HepG2 (cell line): ENCODE results near the gene ARHGAP33. TPM values are rescaled to one million over a fixed set of nuclear protein-coding genes. Genes with fewer than 3 reads are reported as not detected.

Source experiments
- AFF4 ChIP-seq: sonication (generic); formaldehyde crosslinking; IDR thresholded peaks from 2 replicates; pipeline ENCODE4 v1.4.0; 2020; ENCODE audit warnings: missing genetic modification reagents
- ESRRA ChIP-seq: sonication (generic); formaldehyde crosslinking; IDR thresholded peaks from 2 replicates; pipeline ENCODE4 v1.5.1; 2020; ENCODE audit warnings: mild to moderate bottlenecking, low read depth, missing genetic modification reagents
- GFI1 ChIP-seq: sonication (generic); formaldehyde crosslinking; IDR thresholded peaks from 2 replicates; pipeline ENCODE4 v1.5.0; 2020; ENCODE audit warnings: missing genetic modification reagents, mild to moderate bottlenecking, borderline replicate concordance
- GLMP ChIP-seq: sonication (generic); formaldehyde crosslinking; IDR thresholded peaks from 2 replicates; pipeline ENCODE4 v1.9.0; 2021; ENCODE audit warnings: missing genetic modification reagents, mild to moderate bottlenecking, borderline replicate concordance
- GMEB1 ChIP-seq: sonication (generic); formaldehyde crosslinking; IDR thresholded peaks from 2 replicates; pipeline ENCODE4 v1.5.1; 2020; ENCODE audit warnings: missing genetic modification reagents, mild to moderate bottlenecking, borderline replicate concordance
- HNF1B ChIP-seq: sonication (generic); formaldehyde crosslinking; IDR thresholded peaks from 2 replicates; pipeline ENCODE4 v1.5.1; 2020; ENCODE audit warnings: mild to moderate bottlenecking, moderate library complexity, missing genetic modification reagents
- HOXA3 ChIP-seq: sonication (generic); formaldehyde crosslinking; IDR thresholded peaks from 2 replicates; pipeline ENCODE4 v1.5.0; 2020; ENCODE audit warnings: missing genetic modification reagents
- KDM4B ChIP-seq: sonication (generic); formaldehyde crosslinking; IDR thresholded peaks from 2 replicates; pipeline ENCODE4 v1.4.0; 2020; ENCODE audit warnings: missing genetic modification reagents
- RARA ChIP-seq: IDR thresholded peaks from 2 replicates; pipeline ENCODE4 v1.6.1; 2016; ENCODE audit warnings: missing genetic modification reagents, missing compliant biosample characterization
- RXRB ChIP-seq: IDR thresholded peaks from 2 replicates; pipeline ENCODE4 v1.6.1; 2016; ENCODE audit warnings: borderline replicate concordance, missing genetic modification reagents, missing compliant biosample characterization
- SKI ChIP-seq: fragments of 450-650 bp; IDR thresholded peaks from one replicate; pipeline ENCODE4 v1.6.1; 2018; ENCODE audit warnings: mild to moderate bottlenecking; ENCODE audit not compliant: partially characterized antibody
- SOX6 ChIP-seq, 2 experiments: fragments of 450-650 bp in 1 of 2; sonication (generic) in 1 of 2; formaldehyde crosslinking in 1 of 2; IDR thresholded peaks; 2 replicates each; pipeline versions ENCODE4 v1.4.0 to v1.6.1; 2017 to 2020; ENCODE audit warnings: antibody characterized with exemption in 1 of 2, mild to moderate bottlenecking in 1 of 2, missing genetic modification reagents in 1 of 2
- TFE3 ChIP-seq: IDR thresholded peaks from 2 replicates; pipeline ENCODE4 v1.6.1; 2016
- UBTF ChIP-seq: sonication (generic); formaldehyde crosslinking; IDR thresholded peaks from 2 replicates; pipeline ENCODE4 v1.4.0; 2020; ENCODE audit warnings: mild to moderate bottlenecking, missing genetic modification reagents
- ZNF234 ChIP-seq: sonication (generic); formaldehyde crosslinking; conservative IDR thresholded peaks from 2 replicates; pipeline ENCODE4 v1.5.1; 2020; ENCODE audit warnings: mild to moderate bottlenecking, missing genetic modification reagents
- polyA plus RNA-seq, 8 experiments: library from polyadenylated mRNA; depleted of rRNA in 3 of 8; stranded (reverse) in 7 of 8; unstranded in 1 of 8; fragments of >200 nt; fragmentation: Illumina TruSeq in 4 of 8; extraction: Trizol in 4 of 8; gene quantifications; 2 replicates each; pipeline versions ENCODE4 v1.2.1 to v1.2.3, GENCODE V29; 2011 to 2016; ENCODE audit warnings: low read depth in 4 of 8, missing spikeins in 1 of 8, mixed read lengths in 1 of 8; ENCODE audit not compliant: insufficient read depth in 1 of 8
- total RNA-seq, 5 experiments: library from RNA; depleted of rRNA; stranded (reverse); fragments of >200 nt; fragmentation: Illumina TruSeq; extraction: Trizol; gene quantifications; 2 replicates each; pipeline ENCODE4 v1.2.3, GENCODE V29; 2016; ENCODE audit warnings: low read depth in 1 of 5

The ARHGAP33 gene
- total and polyA plus RNA-seq, 2 of the 13 experiments (the other 11 are each of a cell fraction or from before 2014, with no cell fraction given), result 1.3 to 2.7 TPM

- TF ChIP-seq UBTF, result peak; percentile 62
- TF ChIP-seq GLMP, result no peak
- TF ChIP-seq RXRB (CRISPR knock-in tag), result peak; percentile 45; the same call in 1 of the 2 replicates
- TF ChIP-seq GMEB1 (CRISPR knock-in tag), result no peak
- 0 out of 2 replicates have a peak, but pooled peaks have one; percentile 24 for TF ChIP-seq GFI1 (CRISPR knock-in tag)
- 0 out of 2 replicates have a peak, but pooled peaks have one; percentile 43 for TF ChIP-seq KDM4B (CRISPR knock-in tag)
- TF ChIP-seq AFF4, result no peak
- TF ChIP-seq RARA (CRISPR knock-in tag), result peak; percentile 79
- no peak for TF ChIP-seq TFE3
- no peak for TF ChIP-seq ZNF234
- TF ChIP-seq HOXA3, result peak; percentile 25; the same call in 1 of the 2 replicates
- TF ChIP-seq SKI, result peak; percentile 61
- TF ChIP-seq HNF1B (CRISPR knock-in tag), result 0 out of 2 replicates have a peak, but pooled peaks have one; percentile 19
- 0 out of 2 replicates have a peak, but pooled peaks have one; percentile 49 for TF ChIP-seq ESRRA (CRISPR knock-in tag)
- no peak for TF ChIP-seq SOX6 (IDR thresholded peaks at IDR 0.05)
- TF ChIP-seq SOX6 (CRISPR knock-in tag; IDR thresholded peaks at IDR 0.05), result peak; percentile 47; the same call in 1 of the 2 replicates
Measured at GRCh38 chr19:35767288-35768081, 7.9 kb upstream of the ARHGAP33 start (continued).
